NCI-H128 (cell line): ENCODE results near the gene SEC14L1.
"Not testable (repeated sequence)": the region's sequence is repeated elsewhere in the genome, so short reads cannot be mapped to it uniquely, and the experiment has no call there.

Experiments
- DNase-seq: peaks from one replicate; lab custom pipeline; 2025; ENCODE audit not compliant: unreplicated experiment; lab: John Stamatoyannopoulos, UW

Gene SEC14L1

DNA sequence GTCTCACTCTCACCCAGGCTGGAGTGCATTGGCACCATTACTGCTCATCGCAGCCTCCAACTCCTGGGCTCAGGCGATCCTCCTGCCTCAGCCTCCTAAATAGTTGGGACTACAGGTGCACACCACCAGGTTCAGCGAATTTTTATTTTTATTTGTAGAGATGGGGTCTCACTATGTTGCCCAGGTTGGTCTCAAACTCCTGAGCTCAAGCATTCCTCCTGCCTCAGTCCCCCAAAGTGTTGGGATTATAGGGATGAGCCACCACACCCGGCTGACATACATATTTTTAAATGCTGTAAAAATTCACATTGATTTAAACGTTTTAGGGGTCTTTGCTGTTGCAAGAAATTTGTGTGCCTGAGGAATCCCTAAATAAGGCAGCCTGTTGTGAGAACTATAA lies 24.8 kb upstream of the SEC14L1 start:
- DNase-seq, result no peak

DNA sequence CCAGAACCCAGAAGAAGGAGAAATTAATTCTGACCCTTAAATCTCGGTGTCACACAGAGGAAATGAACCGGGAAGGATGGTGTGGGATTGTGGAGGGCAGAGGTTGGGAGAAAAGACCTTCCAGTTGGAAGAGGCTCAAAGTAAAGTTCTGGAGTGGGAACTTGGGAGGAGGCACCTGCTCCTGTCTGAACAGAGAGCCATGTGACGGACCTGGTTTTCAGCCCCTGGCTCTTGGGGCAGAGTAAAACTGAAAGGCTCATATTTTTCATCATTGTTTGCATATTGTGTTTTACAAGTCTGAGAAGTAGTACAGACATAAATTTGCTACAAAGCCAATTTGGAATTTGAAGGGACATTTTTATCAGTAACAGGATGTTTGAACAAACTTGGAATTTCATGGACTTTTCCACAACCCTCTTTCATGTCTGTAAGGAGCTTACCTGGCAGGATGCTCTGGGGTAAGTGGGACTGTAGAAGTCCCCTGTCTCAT lies 24.4 kb upstream of the SEC14L1 start:
- DNase-seq, result no peak

DNA sequence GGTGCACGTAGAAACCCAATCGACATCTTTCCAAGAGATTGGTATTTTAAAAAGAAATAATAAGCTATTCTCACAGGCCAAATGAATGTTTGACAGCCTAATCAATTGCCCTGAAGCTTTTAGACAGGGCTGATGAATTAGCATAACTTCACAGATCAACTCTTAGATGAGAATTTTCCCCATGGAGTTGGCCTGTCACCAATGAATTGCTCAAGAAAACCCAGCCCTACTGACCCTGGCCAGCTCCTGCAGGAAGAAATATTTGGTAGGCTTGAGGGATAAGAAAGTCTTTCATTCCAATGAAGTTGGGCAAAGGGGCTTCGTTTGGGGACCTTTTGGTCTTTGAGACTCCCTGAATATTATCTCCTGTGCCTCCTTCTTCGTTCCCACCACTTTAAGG lies 23.4 kb upstream of the SEC14L1 start:
- DNase-seq, result no peak

DNA sequence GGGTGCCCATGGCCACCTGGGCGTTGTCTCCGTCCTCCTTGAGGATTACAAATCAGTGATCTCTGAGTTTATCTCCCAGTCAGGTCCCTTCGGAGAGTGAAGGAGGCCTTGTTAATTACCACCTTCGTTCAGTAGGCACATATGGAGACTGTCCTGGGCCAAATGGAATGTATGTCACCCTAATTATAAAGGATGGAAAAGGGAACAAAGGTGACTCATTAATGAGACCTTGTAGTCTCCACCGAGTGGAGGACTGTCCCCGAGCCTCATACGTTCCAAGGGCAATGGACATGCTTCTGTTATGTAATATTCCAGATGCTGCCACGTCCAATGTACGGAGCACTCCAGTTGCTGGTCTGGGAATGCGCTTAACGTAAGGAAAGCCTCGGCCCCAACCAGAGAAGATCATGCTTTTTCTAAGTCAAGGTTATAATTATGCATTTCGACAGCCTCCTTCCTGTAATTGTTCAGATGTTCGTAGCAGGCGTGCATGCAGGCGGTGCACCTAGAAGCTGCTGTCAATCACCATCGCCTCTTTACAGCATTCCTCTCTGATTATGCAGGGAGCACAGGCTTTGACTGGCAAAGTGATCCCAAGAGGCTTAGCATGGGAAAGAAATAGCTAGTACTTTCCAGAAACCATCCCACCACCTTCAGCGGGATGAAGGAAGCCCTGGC lies 22.4 kb upstream of the SEC14L1 start:
- DNase-seq, result no peak

DNA sequence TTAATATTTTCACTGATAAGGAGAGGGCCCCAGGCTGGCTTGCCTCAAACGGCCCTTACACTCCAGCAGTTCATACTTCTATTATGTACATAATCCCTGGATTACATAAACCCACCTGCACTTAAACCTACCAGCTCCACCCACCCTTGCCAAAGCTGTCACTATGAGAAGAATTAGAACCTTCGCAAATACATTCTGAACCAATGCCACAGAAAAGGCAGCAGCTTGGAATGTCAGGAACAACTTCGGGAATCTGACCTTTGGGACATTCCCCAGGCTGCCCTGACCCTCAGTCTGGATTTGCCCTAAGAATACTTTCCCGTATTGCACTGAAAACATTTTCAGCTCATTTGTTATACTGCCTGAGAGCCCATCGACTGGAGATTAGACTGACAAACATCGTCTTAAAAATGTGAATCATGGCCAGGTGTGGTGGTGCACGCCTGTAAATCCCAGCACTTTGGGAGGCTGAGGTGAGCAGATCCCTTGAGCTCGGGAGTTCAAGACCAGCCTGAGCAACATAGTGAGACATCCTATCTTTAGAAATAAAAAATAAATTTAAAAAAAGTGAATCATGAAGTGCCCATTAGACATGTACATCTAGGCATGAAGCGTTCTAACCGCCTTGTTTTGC lies 21.0 kb upstream of the SEC14L1 start:
- no peak for DNase-seq

DNA sequence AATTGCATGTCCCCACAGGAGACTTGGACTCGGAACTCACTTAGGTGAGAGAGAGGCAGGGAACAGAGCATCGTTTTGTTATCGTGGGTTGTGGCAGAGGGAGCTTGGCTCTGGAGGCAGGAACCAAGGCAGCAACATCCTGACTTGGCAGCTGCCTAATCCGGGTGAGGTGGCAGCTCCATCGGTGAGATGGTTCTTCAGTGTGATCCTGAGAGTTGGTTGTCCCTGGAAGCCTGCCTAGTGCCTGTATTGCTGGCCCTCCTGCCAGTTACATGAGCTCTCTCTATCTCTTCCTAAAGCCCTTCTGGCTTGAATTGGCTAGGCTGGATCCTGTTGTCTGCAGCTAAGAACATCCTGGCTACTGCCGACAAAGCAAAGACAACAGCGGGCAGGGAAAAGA lies 19.9 kb upstream of the SEC14L1 start:
- DNase-seq, result no peak

DNA sequence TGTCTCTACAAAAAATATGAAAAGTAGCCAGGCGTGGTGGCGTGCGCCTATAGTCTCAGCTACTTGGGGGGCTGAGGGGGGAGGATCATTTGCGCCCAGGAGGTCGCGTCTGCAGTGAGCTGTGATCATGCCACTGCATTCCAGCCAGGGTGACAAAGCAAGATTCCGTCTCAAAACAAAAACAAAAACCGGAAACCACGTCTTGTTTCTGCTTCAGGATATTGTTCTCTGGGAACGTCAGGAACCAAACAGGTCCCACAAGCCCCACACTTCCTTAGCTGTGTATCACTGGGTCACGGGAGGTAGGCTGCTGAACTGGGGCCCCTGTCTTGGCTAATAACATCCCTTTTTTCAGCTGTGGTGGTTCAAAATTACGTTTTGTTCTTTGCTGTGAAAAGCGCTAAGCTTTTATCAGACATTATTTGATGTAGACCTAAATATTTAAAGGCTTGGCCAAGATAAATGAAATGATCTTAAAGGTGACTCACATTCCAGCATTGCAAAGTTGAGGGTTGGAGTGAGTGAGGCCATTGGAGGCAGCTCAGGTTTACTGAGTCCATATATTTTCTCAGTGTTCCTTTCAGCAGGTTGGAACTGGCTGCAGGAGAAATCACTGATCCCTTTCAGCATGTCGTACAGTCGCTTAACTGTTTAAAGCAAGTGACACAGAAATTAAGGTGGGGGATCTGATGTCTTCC lies 16.4 kb upstream of the SEC14L1 start:
- no peak for DNase-seq

DNA sequence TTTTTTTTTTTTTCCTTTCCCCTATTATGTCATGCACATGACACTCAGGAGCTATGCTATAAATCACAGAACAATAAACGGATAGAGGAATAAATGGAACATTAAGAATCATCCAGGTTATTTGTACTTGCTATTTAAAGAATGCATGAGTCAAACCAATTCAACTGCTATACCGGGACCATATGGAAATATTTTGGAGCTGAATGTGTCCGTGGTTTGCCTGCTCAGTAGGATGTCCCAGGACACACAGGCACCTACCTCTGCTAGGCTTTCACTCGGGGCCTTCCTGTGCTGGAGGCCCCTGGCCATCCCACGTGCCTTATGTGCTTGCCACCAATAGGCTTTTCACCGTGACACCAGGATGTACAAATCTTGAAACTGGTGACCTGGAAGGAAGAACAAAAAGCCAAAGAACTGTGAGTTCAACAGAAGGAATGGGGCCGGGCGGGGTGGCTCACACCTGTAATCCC lies 15.3 kb upstream of the SEC14L1 start:
- DNase-seq, result no peak

DNA sequence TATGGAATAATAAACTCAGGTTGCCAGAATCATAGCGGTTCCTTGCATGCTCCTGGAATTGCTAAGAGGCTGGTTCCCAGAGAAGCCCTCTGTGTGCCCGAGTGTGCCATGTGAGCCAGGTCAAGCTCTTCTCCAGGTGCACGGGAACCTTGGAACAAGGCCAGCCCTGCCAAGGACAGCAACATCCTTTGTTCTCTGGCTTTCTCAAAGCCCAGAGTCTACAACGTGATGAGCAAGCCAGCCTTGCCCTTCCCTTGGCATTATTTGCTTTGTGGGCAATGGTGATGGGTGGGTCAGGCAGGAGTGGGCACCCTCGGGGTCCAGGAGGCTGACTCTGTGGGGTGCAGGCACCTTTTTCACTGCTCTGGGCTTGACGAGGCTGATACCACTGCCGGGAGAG lies 14.2 kb upstream of the SEC14L1 start:
- DNase-seq, result no peak

DNA sequence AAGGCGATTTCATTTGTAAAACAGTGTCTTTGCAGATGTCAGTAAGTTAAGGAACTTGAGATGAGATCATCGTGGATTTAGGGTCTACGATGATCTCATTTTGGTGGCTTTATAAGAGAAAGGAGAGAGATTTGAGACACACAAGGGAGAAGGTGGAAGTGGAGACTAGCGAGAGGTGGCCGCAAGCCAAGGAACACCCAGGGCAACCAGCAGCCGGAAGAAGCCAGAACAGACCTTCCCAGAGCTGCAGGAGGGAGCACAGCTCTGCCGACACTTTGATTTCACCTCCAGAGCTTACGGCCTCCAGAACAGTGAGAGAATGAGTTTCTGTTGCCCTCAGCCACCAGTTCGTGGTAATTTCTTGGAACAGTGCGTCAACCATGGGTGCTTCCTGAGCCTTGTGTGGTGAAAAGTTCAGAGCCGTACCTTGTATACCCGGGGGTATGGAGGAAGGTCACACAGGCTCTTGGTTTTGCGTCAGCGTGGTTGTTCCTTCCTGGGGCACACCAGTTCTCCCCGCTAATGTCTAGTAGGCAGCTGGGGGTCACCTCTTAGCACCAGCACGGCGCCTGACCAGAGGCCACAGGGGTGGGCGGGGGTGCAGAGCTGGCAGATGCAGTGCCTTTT lies 12.9 kb upstream of the SEC14L1 start:
- DNase-seq, result no peak

DNA sequence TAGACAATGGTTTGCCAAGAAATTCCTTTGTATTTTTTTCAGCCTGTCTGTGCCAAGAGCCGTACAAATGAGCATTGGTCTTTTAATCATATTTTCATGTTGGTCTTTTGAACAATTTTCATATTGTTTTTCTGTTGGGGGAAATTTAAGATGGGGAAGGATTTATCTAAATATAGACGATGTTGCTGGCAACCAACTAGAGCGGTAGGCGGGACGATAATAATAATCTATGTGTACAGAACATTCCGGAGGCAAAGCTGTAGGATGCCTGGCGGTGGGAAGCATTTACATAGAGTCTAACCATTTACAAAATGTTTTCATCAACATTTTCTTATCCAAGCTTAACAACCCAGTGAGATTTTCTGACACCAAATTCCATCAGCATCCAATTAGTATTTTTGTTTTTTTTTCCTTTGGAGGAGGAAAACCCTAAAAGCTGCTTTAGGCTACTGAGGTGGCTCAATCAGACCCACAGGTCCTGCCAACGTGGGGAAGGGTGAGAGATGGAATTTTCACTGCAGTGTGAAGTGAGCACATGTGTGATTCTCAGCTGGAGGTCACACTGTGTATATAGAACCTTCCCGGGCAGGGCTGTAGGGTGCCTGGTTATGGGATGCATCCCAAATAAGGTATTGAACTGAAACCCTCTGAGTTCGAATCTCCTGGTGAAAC lies 11.7 kb upstream of the SEC14L1 start:
- DNase-seq, result no peak

DNA sequence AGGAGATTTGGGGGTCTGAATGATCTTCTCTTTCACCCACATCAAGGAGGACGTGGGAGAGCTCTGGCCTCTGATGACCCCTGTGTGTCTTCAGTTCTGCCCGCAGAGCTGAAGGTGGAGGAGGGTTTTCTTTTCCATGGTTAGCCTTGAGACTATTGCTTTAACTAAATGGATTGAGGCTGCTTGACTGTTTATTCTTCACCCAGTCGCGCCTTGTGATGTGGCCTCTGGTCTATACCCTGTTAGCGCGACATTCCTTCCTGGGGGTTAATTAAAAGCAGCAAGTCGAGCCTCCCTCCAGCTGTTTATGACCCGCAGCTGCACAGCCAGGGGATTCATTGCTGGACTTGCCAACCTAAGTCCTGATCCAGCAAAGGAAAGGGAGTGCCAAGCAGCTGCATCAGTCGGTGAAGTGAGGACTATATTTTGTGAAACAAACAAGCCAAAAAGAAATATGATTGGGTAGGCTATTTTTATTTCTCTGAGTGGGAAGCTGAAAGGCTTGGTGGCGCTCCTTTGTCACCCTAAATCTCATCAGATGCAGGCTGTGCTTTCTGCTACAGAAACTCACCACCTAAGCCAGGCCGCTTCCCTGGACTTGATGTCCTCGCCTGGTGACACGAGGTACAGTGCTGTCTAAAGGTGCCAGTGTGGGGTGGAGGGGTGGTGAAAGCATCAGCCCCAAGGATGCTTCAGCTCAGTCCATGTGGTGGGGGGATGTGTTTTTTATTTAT lies 11.0 kb upstream of the SEC14L1 start:
- no peak for DNase-seq

DNA sequence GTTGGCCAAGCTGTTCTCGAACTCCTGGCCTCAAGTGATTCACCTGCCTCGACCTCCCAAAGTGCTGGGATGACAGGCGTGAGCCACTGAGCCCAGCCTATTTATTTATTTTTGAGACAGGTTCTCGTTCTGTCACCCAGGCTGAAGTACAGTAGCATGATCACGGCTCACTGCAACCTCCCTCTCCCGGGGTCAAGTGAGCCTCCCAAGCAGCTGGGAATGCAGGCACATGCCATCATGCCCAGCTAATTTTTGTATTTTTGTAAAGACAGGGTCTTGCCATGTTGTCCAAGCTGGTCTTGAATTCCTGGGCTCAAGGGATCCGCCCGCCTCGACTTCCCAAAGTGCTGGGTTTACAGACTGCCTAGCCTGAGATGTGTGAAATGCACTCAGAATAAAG lies 10.2 kb upstream of the SEC14L1 start:
- DNase-seq, result no peak

DNA sequence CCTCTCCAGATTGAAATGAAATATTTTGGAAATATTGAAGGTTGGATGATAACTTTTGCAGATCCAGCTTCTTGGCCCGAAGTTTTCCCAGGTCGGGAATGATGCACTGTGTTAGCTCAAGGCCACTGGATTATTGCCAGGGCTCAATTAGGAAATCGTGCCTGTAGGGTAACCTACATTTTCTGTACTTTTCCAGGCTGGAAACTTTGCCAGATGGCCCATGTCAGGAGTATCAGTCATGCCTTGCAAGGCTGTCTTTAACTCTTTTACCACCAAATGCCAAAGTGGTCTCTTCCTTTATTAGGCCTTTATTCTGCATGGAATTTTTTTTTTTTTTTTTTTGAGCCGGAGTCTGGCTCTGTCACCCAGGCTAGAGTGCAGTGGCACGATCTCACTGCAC lies 8.9 kb upstream of the SEC14L1 start:
- DNase-seq, result no peak

DNA sequence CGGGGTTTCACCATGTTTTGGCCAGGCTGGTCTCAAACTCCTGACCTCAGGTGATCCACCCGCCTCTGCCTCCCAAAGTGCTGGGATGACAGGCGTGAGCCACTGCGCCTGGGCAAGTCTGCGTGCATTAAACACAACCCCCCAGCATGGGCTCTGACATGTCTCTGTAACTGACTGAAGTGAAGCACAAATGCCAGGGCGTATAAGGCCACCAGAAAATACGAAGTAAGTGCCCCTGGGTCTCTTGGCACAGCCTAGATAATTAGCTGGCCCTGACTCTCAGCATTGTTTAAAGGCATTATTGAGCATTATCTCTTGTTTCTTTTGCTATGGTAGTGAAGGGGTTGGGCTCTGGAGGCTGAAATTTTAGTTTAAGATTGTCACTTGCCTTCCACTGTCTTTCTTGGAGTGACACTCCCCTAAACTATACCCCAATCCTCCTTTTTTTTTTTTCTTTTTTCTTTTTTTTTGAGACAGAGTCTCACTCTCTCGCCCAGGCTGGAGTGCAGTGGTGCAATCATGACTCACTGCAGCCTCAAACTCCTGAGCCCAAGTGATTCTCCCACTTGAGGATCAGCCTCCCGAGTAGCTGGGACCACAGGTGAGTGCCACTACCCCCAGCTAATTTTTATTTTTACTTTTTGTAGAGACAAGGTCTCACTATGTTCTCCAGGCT lies 8.2 kb upstream of the SEC14L1 start:
- no peak for DNase-seq

DNA sequence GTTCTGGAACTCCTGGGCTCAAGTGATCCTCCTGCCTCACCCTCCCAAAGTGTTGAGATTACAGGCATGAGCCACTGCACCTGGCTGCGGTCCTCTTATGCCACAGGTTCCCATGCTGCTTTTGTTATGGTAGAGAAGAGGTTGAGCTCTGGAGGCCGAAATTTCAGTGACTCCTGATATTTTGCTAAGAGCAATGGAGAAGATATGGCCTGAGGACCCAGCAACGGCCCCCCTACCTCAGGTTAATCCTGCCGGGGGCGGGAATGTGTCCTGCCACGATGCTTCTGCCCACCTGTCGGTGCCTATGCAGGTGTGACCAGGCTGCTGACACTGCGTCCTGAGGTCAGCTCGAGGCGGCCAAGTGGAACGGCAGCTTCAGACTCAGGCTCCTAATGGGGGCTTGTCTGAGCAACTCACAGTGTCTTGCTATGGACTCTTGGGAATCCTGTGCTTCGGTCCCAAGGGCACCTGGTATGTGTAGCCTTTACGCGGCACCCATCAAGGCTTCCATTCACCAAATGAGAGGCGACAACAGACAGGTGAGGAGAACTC lies 7.6 kb upstream of the SEC14L1 start:
- DNase-seq, result no peak

DNA sequence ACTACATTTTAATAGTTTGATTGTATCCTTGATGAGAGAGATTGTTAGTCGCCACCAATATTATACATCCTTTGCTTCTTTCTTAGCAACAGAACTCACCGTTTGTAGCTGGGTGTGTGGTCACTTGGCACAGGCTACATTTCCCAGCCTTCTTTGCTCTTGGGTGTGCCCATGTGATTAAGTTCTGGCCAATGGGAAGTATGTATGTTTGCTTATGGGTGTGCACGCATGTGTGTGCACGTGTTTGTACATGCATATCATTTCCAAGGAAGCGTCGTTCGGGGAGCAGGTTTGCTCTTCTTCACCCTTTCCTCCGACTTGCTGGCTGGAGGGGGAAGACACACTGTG lies 4.4 kb upstream of the SEC14L1 start:
- no peak for DNase-seq

DNA sequence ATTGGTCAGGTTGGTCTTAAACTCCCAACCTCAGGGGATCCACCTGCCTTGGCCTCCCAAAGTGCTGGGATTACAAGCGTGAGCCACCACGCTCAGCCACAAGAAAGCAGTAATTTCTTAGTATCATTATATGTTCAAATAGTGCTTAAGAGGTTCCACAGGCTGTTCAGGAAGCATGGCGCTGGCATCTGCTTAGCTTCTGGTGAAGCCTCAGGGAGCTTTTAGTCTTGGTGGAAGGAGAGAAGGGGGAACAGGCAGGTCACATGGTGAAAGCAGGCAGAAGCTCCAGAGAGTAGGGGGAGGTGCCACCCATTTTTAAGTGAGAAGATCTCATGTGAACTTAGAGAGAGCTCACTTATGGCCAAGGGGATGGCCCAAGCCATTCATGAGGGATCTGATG lies 3.7 kb upstream of the SEC14L1 start:
- no peak for DNase-seq

DNA sequence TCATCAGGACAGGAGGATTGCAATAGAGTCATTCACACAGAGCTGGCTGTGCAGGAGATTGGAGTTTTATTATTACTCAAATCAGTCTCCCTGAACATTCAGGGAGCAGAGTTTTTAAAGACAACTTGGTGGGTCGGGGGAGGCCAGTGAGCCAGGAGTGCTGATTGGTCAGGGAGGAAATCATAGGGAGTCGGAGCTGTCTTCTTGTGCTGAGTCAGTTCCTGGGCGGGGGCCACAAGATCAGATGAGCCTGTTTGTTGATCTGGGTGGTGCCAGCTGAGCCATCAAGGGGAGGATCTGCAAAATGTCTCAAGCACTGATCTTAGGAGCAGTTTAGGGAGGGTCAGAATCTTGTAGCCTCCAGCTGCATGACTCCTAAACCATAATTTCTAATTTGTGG lies 2.9 kb upstream of the SEC14L1 start:
- DNase-seq, result not testable (repeated sequence)
